SK-N-SH (cell line): ENCODE results near the gene RALA. TPM values are rescaled to one million over a fixed set of nuclear protein-coding genes. Genes with fewer than 3 reads are reported as not detected.

Experiments used
- CTCF ChIA-PET: fragments of 300-600, 350-600 bp; formaldehyde crosslinking; extraction: SDS; loops from one replicate; lab custom pipeline; 2021; lab: Yijun Ruan, JAX
- POLR2A ChIA-PET: fragments of 350-600 bp; sonication (Branson Sonifier 250); formaldehyde crosslinking; extraction: SDS; loops from one replicate; lab custom pipeline; 2020; ENCODE audit warnings: antibody characterized with exemption, inconsistent platforms; lab: Yijun Ruan, JAX
- DNase-seq: peaks from one replicate; pipeline ENCODE4 v3.0.0; 2012
- H2AFZ ChIP-seq: fragments of 200-600 bp; sonication (generic); 2 replicates; pipeline ENCODE4 v1.8.1; 2016; ENCODE audit warnings: antibody characterized with exemption, mild to moderate bottlenecking, low read depth
- H3F3A ChIP-seq: fragments of 200-600 bp; sonication (generic); replicated peaks from 2 replicates; pipeline ENCODE3; 2016; ENCODE audit warnings: antibody characterized with exemption, mild to moderate bottlenecking; ENCODE audit not compliant: insufficient read depth
- H3K27ac ChIP-seq, 2 experiments: fragments of 200-500 bp in 1 of 2; fragments of 200-600 bp in 1 of 2; sonication (Bioruptor generic) in 1 of 2; sonication (generic), shearing (Covaris generic) in 1 of 2; 2 replicates each; pipeline versions ENCODE4 v1.5.1 to v1.6.1; 2014 to 2016; ENCODE audit warnings: low read depth in 2 of 2, inconsistent platforms in 1 of 2, low read length in 1 of 2, mild to moderate bottlenecking in 1 of 2, mixed read lengths in 1 of 2
- H3K27me3 ChIP-seq: fragments of 200-600 bp; sonication (generic), shearing (Covaris generic); 2 replicates; pipeline ENCODE4 v1.6.1; 2016; ENCODE audit warnings: mixed run types; ENCODE audit not compliant: insufficient read depth
- H3K36me3 ChIP-seq, 2 experiments: fragments of 200-500 bp in 1 of 2; fragments of 200-600 bp in 1 of 2; sonication (Bioruptor generic) in 1 of 2; sonication (generic) in 1 of 2; replicated peaks in 1 of 2; 2 replicates each; pipeline versions ENCODE3 to v1.5.1; 2014 to 2016; ENCODE audit warnings: low read length in 1 of 2, mild to moderate bottlenecking in 1 of 2; ENCODE audit not compliant: insufficient read depth in 2 of 2, control insufficient read depth in 1 of 2
- H3K4me1 ChIP-seq, 2 experiments: fragments of 200-500 bp in 1 of 2; fragments of 200-600 bp in 1 of 2; sonication (Bioruptor generic) in 1 of 2; sonication (generic), shearing (Covaris generic) in 1 of 2; 2 replicates each; pipeline versions ENCODE4 v1.5.1 to v1.6.1; 2014 to 2016; ENCODE audit warnings: low read depth in 1 of 2, low read length in 1 of 2, mixed run types in 1 of 2; ENCODE audit not compliant: insufficient read depth in 2 of 2, control insufficient read depth in 1 of 2
- H3K4me2 ChIP-seq: fragments of 200-600 bp; sonication (generic), shearing (Covaris generic); 2 replicates; pipeline ENCODE4 v1.6.1; 2017; ENCODE audit warnings: mixed run types
- H3K4me3 ChIP-seq, 2 experiments: fragments of 200-500 bp in 1 of 2; fragments of 200-600 bp in 1 of 2; sonication (Bioruptor generic) in 1 of 2; sonication (generic), shearing (Covaris generic) in 1 of 2; 2 replicates each; pipeline versions ENCODE4 v1.5.1 to v1.8.1; 2014 to 2016; ENCODE audit warnings: low read depth in 2 of 2, inconsistent platforms in 1 of 2, low read length in 1 of 2, mild to moderate bottlenecking in 1 of 2, mixed read lengths in 1 of 2, moderate library complexity in 1 of 2
- H3K79me2 ChIP-seq: fragments of 200-600 bp; sonication (generic); 2 replicates; pipeline ENCODE4 v1.8.1; 2017; ENCODE audit warnings: mild to moderate bottlenecking; ENCODE audit not compliant: insufficient read depth
- H3K9ac ChIP-seq: fragments of 200-600 bp; sonication (generic); 2 replicates; pipeline ENCODE4 v1.6.1; 2017; ENCODE audit warnings: mixed run types
- H3K9me2 ChIP-seq: fragments of 200-600 bp; sonication (generic); 2 replicates; pipeline ENCODE4 v1.6.1; 2017; ENCODE audit warnings: mixed run types
- H3K9me3 ChIP-seq: fragments of 200-600 bp; sonication (generic); 2 replicates; pipeline ENCODE4 v1.6.1; 2017; ENCODE audit warnings: mixed run types, mild to moderate bottlenecking, moderate library complexity
- H4K20me1 ChIP-seq: fragments of 200-600 bp; sonication (generic); 2 replicates; pipeline ENCODE4 v1.6.1; 2017; ENCODE audit warnings: mild to moderate bottlenecking, mixed run types; ENCODE audit not compliant: insufficient read depth
- EZH2phosphoT487 ChIP-seq: fragments of 200-600 bp; sonication (generic); IDR thresholded peaks from 2 replicates; pipeline ENCODE4 v1.6.1; 2017; ENCODE audit warnings: low read depth, mixed run types, mild to moderate bottlenecking, antibody characterized with exemption, moderate library complexity, borderline replicate concordance
- FOXM1 ChIP-seq: IDR thresholded peaks from 2 replicates; pipeline ENCODE4 v1.4.0; 2012; ENCODE audit warnings: low read depth, mild to moderate bottlenecking
- GABPA ChIP-seq: IDR thresholded peaks from 2 replicates; pipeline ENCODE4 v1.4.0; 2012; ENCODE audit warnings: low read depth, mild to moderate bottlenecking
- MEF2A ChIP-seq: IDR thresholded peaks from 2 replicates; pipeline ENCODE4 v1.4.0; 2012; ENCODE audit warnings: low read depth, borderline replicate concordance
- MXI1 ChIP-seq: IDR thresholded peaks from 2 replicates; pipeline ENCODE4 v1.6.1; 2012; ENCODE audit warnings: mild to moderate bottlenecking, low read depth, low read length, improper control_type of control experiment
- RAD21 ChIP-seq: IDR thresholded peaks from 2 replicates; pipeline ENCODE4 v1.6.1; 2012; ENCODE audit warnings: mild to moderate bottlenecking, low read length
- RFX5 ChIP-seq: IDR thresholded peaks from 2 replicates; pipeline ENCODE4 v1.6.1; 2012; ENCODE audit warnings: mild to moderate bottlenecking, improper control_type of control experiment, low read length
- RXRA ChIP-seq: IDR thresholded peaks from 2 replicates; pipeline ENCODE4 v1.4.0; 2012; ENCODE audit warnings: low read depth, mild to moderate bottlenecking, borderline replicate concordance
- SIN3A ChIP-seq: IDR thresholded peaks from 2 replicates; pipeline ENCODE4 v1.6.1; 2012; ENCODE audit warnings: low read depth, mild to moderate bottlenecking, low read length, moderate library complexity, borderline replicate concordance
- SMC3 ChIP-seq: IDR thresholded peaks from 2 replicates; pipeline ENCODE4 v1.6.1; 2012; ENCODE audit warnings: low read depth, low read length, improper control_type of control experiment
- TAF1 ChIP-seq: IDR thresholded peaks from 2 replicates; pipeline ENCODE4 v1.6.1; 2012; ENCODE audit warnings: low read depth, mild to moderate bottlenecking, low read length, moderate library complexity, borderline replicate concordance
- WGBS: methylation state at CpG from one replicate; pipeline ENCODE4 v1.1.6; 2017; ENCODE audit warnings: low lambda C conversion rate; 5-methylcytosine and 5-hydroxymethylcytosine counted together
- polyA plus RNA-seq, 3 experiments: library from polyadenylated mRNA; depleted of rRNA; stranded (reverse); fragments of >200 nt; gene quantifications; 2 replicates each; pipeline ENCODE4 v1.2.3, GENCODE V29; 2012
- TF ChIP-seq, protein P1 (sequence below): IDR thresholded peaks from 2 replicates; pipeline ENCODE4 v1.6.1; 2012; ENCODE audit warnings: mild to moderate bottlenecking, low read depth, low read length, moderate library complexity
- TF ChIP-seq, protein P2 (sequence below): IDR thresholded peaks from 2 replicates; pipeline ENCODE4; 2012
- TF ChIP-seq, protein P3 (sequence below): fragments of 150-350 bp; IDR thresholded peaks from 2 replicates; pipeline ENCODE4 v1.6.1; 2016; ENCODE audit warnings: mild to moderate bottlenecking, low read depth, low read length

The RALA gene
- polyA plus RNA-seq, 1 of the 3 experiments (the other 2 are of a cell fraction) = 29.0 TPM

DNA sequence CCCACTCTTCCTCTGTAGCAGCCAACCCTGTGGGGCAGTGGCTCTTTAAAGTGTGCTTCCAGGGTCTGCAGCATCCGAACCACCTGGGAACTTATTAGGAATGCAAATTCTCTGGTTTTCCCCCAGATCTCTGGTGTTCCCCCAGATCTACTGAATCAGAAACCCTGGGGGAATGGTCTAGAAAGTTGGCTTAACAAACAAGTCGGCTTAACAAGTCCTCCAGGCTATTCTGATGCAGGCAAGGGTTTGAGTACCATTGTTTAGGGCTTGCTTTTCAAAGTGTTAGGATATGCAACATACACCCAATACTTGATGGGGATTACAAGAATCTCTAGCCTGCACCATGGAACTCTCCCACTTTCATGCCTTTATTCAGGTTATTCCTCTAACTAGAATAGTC lies 126.3 kb downstream of the RALA start:
- H3K4me1 ChIP-seq = peaks cover 6 to 12% of the 10 kb centered on the region in 2 experiments; a peak in 2 of 4 replicates
- peaks cover 19% of the 10 kb centered on the region for H3K79me2 ChIP-seq
- H4K20me1 ChIP-seq = 0 out of 2 replicates have a peak, but pooled peaks cover 3% of the 10 kb centered on the region
- 100% methylated on average over 2 of the region's 2 CpGs for WGBS
- no peaks in the 10 kb centered on the region for H3K9me2 ChIP-seq
- no peak overlapping the region for H2AFZ ChIP-seq
- H3K27ac ChIP-seq = peak overlapping the region in 1 of 2 experiments; percentile 55; a peak in 2 of 4 replicates
- TF ChIP-seq RFX5 (no peak), SMC3 (no peak), SIN3A (no peak), RXRA (no peak), MXI1 (no peak), MEF2A (no peak), TAF1 (no peak), RAD21 (no peak), GABPA (no peak), FOXM1 (no peak), EZH2phosphoT487 (no peak)
- TF ChIP-seq, protein P1, sequence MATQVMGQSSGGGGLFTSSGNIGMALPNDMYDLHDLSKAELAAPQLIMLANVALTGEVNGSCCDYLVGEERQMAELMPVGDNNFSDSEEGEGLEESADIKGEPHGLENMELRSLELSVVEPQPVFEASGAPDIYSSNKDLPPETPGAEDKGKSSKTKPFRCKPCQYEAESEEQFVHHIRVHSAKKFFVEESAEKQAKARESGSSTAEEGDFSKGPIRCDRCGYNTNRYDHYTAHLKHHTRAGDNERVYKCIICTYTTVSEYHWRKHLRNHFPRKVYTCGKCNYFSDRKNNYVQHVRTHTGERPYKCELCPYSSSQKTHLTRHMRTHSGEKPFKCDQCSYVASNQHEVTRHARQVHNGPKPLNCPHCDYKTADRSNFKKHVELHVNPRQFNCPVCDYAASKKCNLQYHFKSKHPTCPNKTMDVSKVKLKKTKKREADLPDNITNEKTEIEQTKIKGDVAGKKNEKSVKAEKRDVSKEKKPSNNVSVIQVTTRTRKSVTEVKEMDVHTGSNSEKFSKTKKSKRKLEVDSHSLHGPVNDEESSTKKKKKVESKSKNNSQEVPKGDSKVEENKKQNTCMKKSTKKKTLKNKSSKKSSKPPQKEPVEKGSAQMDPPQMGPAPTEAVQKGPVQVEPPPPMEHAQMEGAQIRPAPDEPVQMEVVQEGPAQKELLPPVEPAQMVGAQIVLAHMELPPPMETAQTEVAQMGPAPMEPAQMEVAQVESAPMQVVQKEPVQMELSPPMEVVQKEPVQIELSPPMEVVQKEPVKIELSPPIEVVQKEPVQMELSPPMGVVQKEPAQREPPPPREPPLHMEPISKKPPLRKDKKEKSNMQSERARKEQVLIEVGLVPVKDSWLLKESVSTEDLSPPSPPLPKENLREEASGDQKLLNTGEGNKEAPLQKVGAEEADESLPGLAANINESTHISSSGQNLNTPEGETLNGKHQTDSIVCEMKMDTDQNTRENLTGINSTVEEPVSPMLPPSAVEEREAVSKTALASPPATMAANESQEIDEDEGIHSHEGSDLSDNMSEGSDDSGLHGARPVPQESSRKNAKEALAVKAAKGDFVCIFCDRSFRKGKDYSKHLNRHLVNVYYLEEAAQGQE = no peak
- TF ChIP-seq, protein P2, sequence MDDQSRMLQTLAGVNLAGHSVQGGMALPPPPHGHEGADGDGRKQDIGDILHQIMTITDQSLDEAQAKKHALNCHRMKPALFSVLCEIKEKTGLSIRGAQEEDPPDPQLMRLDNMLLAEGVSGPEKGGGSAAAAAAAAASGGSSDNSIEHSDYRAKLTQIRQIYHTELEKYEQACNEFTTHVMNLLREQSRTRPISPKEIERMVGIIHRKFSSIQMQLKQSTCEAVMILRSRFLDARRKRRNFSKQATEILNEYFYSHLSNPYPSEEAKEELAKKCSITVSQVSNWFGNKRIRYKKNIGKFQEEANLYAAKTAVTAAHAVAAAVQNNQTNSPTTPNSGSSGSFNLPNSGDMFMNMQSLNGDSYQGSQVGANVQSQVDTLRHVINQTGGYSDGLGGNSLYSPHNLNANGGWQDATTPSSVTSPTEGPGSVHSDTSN = no peak
- TF ChIP-seq, protein P3, sequence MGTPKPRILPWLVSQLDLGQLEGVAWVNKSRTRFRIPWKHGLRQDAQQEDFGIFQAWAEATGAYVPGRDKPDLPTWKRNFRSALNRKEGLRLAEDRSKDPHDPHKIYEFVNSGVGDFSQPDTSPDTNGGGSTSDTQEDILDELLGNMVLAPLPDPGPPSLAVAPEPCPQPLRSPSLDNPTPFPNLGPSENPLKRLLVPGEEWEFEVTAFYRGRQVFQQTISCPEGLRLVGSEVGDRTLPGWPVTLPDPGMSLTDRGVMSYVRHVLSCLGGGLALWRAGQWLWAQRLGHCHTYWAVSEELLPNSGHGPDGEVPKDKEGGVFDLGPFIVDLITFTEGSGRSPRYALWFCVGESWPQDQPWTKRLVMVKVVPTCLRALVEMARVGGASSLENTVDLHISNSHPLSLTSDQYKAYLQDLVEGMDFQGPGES = no peak
- no peak overlapping the region for H3K4me2 ChIP-seq
- H3K9me3 ChIP-seq = no peaks in the 10 kb centered on the region
- no peaks in the 10 kb centered on the region for H3K27me3 ChIP-seq
- CTCF ChIA-PET = interaction anchor here (1.2 to 28.1 kb wide), 4 partner anchors 15 to 818 kb away, joined by 3 to 563 read pairs (median 28); partner anchors contain the start of genes MPLKIP and SUGCT
- H3F3A ChIP-seq = peaks cover 43% of the 10 kb centered on the region
- H3K9ac ChIP-seq = no peak overlapping the region
- POLR2A ChIA-PET = interaction anchor here (1.9 kb wide), 1 partner anchor 126 kb away, joined by 5 read pairs; the partner anchor contains the start of gene RALA
- DNase-seq = no peak
- H3K4me3 ChIP-seq = no peak overlapping the region
- no peaks in the 10 kb centered on the region for H3K36me3 ChIP-seq
